SK-N-SH treated with all-trans-retinoic acid at 6 μM for 48 hours (cell line): ENCODE data around the gene ANKRD23.

ENCODE experiments used
- OSR1 ChIP-seq: fragments of 250-450 bp; sonication (Bioruptor Pico); IDR thresholded peaks from 2 replicates; pipeline ENCODE4 v1.8.0; 2022; ENCODE audit warnings: moderate library complexity, mild to moderate bottlenecking, inconsistent platforms
- RARB ChIP-seq: fragments of 250-450 bp; sonication (Bioruptor Pico); IDR thresholded peaks from 2 replicates; pipeline ENCODE4 v1.8.0; 2021; ENCODE audit warnings: mild to moderate bottlenecking, moderate library complexity
- TCF4 ChIP-seq: fragments of 250-450 bp; sonication (Bioruptor Pico); IDR thresholded peaks from 2 replicates; pipeline ENCODE4 v1.8.0; 2021; ENCODE audit warnings: mild to moderate bottlenecking, moderate library complexity, borderline replicate concordance
- TOX ChIP-seq: fragments of 250-450 bp; sonication (Bioruptor Pico); IDR thresholded peaks from 2 replicates; pipeline ENCODE4 v1.8.0; 2021; ENCODE audit warnings: mild to moderate bottlenecking, moderate library complexity, borderline replicate concordance
- ZFP3 ChIP-seq: fragments of 250-450 bp; sonication (Bioruptor Pico); IDR thresholded peaks from 2 replicates; pipeline ENCODE4 v1.5.0; 2020; ENCODE audit warnings: mild to moderate bottlenecking, moderate library complexity
- ZFP30 ChIP-seq: fragments of 450-650 bp; formaldehyde crosslinking; IDR thresholded peaks from 2 replicates; pipeline ENCODE4 v1.5.0; 2022; ENCODE audit warnings: mild to moderate bottlenecking, moderate library complexity
- ZNF8 ChIP-seq: fragments of 450-650 bp; formaldehyde crosslinking; IDR thresholded peaks from 2 replicates; pipeline ENCODE4 v1.5.0; 2020; ENCODE audit warnings: mild to moderate bottlenecking, moderate library complexity

GRCh38 chr2:96792772-96793749 is 50.8 kb downstream of the ANKRD23 start:
- no peak for TF ChIP-seq ZFP30 (CRISPR knock-in tag)
- TF ChIP-seq TOX (CRISPR knock-in tag), result no peak
- TF ChIP-seq RARB (CRISPR knock-in tag), result no peak
- no peak for TF ChIP-seq ZFP3 (CRISPR knock-in tag)
- TF ChIP-seq ZNF8 (CRISPR knock-in tag), result no peak
- TF ChIP-seq OSR1 (CRISPR knock-in tag), result no peak
- TF ChIP-seq TCF4 (CRISPR knock-in tag), result no peak
